ENCODE results near the gene EFCAB9.

The EFCAB9 gene

GRCh38 chr5:172166030-172166826 lies 27.7 kb upstream of the EFCAB9 start:
- DNase-seq (ENCODE audit: low read depth in 2 of 2): no peak

GRCh38 chr5:172167895-172168294 lies 26.1 kb upstream of the EFCAB9 start:
- DNase-seq (ENCODE audit: low read depth in 2 of 2): no peak

- DNase-seq (ENCODE audit: low read depth in 2 of 2): no peak
Observed at GRCh38 chr5:172168311-172168710, 25.7 kb upstream of the EFCAB9 start.

DNA sequence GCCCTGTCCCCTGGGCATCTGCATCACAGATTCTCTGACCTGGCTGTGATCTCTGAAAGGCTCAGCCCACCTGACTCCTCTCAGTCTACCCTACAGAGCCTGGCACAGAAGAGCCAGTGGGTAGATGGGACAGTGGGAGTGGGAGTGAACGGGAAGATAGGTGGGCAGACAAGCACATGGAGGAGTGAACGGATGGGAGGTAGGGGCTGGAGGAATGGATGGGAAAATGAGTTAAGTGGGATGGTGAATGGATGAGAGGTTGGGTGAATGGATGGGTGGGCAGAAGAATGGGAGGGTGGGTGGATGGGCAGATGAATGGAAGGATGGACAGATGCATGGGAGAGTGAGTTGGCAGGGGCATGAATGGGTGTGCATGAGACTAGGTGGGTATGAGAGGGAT lies 24.8 kb upstream of the EFCAB9 start:
- no peak for DNase-seq (ENCODE audit: low read depth in 2 of 2)

DNA sequence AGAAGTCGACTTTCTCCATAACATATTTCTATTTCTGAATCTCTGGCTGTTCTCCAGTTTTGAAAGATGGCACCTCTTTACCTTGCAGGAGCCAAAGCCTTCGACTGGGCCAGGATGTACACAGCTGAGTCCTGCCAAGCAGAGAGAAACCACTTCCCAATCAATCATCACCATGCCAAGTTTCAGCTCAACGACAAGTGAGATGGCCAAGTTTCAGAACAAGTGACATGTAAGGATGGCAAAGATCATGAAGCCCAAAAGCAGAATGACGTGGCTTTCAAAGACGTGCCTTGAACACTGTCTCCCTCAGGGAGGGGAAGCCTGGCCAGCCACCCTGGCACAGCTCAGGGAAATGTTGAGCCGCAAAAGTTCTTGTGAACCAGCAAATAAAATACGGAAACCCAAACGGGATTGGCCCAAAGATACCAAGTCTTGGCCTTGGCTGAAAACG lies 23.7 kb upstream of the EFCAB9 start:
- DNase-seq (ENCODE audit: low read depth in 2 of 2): no peak

- no peak for DNase-seq (ENCODE audit: low read depth in 2 of 2)
Observed at GRCh38 chr5:172171118-172171517, 22.9 kb upstream of the EFCAB9 start.

DNA sequence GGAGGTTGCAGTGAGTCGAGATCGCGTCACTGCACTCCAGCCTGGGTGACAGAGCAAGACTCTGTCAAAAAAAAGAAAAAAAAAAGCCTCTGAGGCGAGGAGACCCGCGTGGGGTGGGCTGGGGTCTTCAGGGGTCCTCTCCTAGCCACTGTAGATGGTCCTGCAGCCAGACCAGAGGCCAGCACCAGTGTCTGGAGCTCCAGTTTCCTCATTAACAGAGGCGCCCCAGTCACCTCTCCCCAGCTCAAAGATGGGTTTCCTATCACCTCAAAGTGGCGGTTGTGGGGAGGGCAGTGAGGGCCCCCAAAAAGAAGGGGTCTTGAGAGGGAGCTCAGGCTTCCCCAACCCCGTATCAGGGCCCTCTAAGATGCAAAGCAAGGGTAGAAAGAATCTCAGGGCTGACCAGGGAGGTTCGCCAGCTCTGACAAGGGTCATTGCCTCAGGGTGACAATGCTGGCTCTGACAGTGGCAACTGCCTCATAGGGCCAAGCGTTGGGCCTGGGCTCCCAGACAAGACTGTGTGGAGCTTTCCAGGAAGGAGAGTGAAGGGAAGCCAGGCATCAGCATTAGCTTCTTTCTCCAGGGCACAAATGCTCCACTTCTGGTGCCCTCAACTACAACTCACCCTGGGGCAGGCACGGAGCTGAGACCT lies 20.9 kb upstream of the EFCAB9 start:
- no peak for DNase-seq (ENCODE audit: low read depth in 2 of 2)

GRCh38 chr5:172173564-172174153 lies 20.3 kb upstream of the EFCAB9 start:
- peak; percentile 79 to 80 for DNase-seq (ENCODE audit: low read depth in 2 of 2)

DNA sequence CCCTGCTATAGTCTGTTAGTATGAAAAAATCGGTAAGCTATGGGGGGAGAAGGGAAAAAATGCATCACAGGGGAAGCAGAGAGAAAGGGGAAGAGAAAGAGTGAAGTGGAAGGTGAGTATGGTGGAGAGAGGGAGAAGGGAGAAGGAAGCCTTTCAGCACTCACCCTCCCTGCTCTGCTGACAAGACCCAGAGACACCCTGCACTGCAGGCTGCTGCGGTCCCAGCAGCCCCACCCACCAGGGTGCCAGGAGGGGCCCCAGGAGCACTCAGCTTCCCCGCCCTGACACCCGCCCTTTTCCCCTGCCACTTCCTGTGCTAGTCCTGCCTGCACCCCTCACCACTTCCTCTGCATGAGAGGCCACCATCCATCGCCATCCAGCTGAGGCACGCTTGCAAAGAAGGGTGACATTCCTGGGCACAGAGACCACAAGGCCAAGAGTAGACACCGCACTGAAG lies 18.7 kb upstream of the EFCAB9 start:
- peak; percentile 87 to 88 for DNase-seq (ENCODE audit: low read depth in 2 of 2)

GRCh38 chr5:172177176-172177575 lies 16.8 kb upstream of the EFCAB9 start:
- no peak for DNase-seq (ENCODE audit: low read depth in 2 of 2)

- DNase-seq (ENCODE audit: low read depth in 2 of 2): no peak
Observed at GRCh38 chr5:172178301-172178987, 15.5 kb upstream of the EFCAB9 start.

GRCh38 chr5:172178991-172179989 lies 14.7 kb upstream of the EFCAB9 start:
- no peak for DNase-seq (ENCODE audit: low read depth in 2 of 2)

- DNase-seq (ENCODE audit: low read depth in 2 of 2): no peak
Observed at GRCh38 chr5:172180936-172181335, 13.0 kb upstream of the EFCAB9 start.

- DNase-seq (ENCODE audit: low read depth in 2 of 2): no peak
Observed at GRCh38 chr5:172182291-172182690, 11.7 kb upstream of the EFCAB9 start.

DNA sequence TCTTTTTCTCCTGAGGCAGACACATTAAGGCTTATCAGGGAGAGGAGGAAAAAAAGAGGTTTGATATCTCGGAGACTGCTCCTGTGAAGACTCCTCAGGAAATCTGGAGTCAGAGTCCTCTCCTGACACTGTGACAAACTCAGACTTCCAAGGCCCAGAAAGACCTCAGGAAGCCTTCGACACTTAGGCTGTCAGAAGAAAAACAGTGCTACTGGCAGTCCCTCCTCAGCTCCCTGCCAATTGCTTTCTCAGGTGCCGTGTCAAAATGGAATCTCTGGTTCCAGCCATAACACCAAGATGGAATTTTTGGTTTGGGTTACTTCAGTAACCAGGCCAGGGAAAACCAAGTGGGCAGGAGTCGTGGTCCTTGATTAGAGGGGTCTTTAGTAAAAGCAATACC lies 10.1 kb upstream of the EFCAB9 start:
- no peak for DNase-seq (ENCODE audit: low read depth in 2 of 2)

GRCh38 chr5:172185096-172185461 lies 8.9 kb upstream of the EFCAB9 start:
- no peak for DNase-seq (ENCODE audit: low read depth in 2 of 2)

DNA sequence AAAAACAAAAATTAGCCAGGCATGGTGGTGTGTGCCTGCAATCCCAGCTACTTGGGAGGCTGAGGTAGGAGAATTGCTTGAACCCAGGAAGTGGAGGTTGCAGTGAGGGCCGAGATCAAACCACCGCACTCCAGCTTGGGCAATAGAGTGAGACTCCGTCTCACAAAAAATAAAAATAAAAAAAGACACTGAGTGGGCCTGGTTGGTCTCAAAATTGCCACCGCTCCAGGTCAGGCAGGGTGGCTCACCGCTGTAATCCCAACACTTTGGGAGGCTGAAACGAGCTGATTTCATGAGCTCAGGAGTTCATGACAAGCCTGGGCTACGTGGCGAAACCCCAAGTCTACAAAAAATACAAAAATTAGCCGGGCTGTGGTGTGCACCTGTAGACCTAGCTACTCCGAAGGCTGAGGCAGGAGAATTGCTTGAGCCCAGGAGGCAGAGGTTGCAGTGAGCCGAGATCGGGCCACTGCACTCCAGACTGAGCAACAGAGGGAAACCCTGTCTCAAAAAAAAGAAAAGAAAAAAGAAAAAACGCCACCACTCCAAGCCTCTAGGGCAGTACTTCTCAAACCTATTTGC lies 7.8 kb upstream of the EFCAB9 start:
- DNase-seq (ENCODE audit: low read depth in 2 of 2): no peak

- peak; percentile 55 to 68 for DNase-seq (ENCODE audit: low read depth in 2 of 2)
Observed at GRCh38 chr5:172187118-172188032, 6.6 kb upstream of the EFCAB9 start.

DNA sequence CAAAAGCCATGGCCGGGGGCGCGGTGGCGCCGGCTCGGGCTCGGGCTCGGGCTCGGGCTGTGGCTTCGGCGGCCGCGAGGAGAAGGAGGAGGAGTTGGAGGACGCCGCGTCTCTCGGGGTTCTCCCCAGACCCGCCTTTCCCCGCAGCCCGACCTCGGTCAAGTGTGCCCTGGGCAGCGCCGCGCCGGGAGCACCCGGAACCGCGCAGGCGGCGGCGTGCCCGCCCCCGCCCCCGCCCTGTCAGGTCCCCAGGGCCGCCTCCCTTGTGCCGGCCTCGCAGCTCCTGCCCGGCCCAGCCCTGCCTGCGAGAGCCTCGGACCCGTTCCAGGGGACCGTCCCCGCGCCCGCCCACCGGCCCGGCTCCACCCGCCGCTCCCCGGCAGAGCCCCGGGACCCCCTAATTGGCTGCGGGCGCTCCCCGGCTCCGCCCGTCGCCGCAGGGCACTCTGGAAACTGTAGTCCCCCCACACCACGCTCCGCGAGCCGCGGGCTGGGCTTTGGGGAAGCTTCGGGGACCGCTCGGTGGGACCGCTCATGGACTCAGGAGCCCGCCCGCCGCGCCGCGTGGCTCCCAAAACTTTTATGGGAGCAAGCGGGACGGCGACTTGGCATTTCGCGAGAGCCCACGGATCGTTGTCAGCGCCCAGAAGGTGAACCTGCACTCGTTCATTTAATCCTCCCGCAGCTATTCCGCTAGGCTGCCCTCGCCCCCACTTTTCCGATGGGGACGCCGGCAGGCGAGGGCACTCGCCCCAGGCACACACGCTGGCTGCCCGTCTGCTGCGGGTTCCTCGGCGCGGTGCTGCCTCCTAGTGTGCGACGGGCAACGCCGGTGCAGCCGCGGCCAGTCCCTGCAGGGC lies 5.7 kb upstream of the EFCAB9 start, which contains the start of gene STK10:
STK10 (minus strand) TSS at position 192 of the 860 bp plus-strand sequence; CDS start at position 10, 182 bp downstream.
- DNase-seq (ENCODE audit: low read depth in 2 of 2): peak; percentile 78 to 87

Data from stimulated activated CD4-positive, alpha-beta T cell treated with anti-CD3 and anti-CD28 coated beads, Interleukin-15, amount 100 ng/mL, for 48 hours (primary cell).